Ishikawa (cell line): ENCODE measurements around the gene XRCC4.

ENCODE experiments used
- CEBPB ChIP-seq: IDR thresholded peaks from 2 replicates; pipeline ENCODE4 v1.6.1; 2012
- EGR1 ChIP-seq: IDR thresholded peaks from 2 replicates; pipeline ENCODE4 v1.6.1; 2012
- EP300 ChIP-seq: IDR thresholded peaks from 2 replicates; pipeline ENCODE4 v1.6.1; 2012; ENCODE audit warnings: borderline replicate concordance
- FOXM1 ChIP-seq: IDR thresholded peaks from 2 replicates; pipeline ENCODE4 v1.6.1; 2012; ENCODE audit warnings: low read depth, borderline replicate concordance
- MAX ChIP-seq: IDR thresholded peaks from 2 replicates; pipeline ENCODE4 v1.6.1; 2012
- NFIC ChIP-seq: IDR thresholded peaks from 2 replicates; pipeline ENCODE4 v1.6.1; 2012
- RAD21 ChIP-seq: IDR thresholded peaks from 2 replicates; pipeline ENCODE4 v1.6.1; 2012; ENCODE audit warnings: low read depth
- REST ChIP-seq: IDR thresholded peaks from 2 replicates; pipeline ENCODE4 v1.6.1; 2012; ENCODE audit warnings: low read depth, mild to moderate bottlenecking
- USF1 ChIP-seq: IDR thresholded peaks from 2 replicates; pipeline ENCODE4 v1.6.1; 2012

- no peak for TF ChIP-seq EP300
- TF ChIP-seq FOXM1 = no peak
- no peak for TF ChIP-seq EGR1
- no peak for TF ChIP-seq MAX
- TF ChIP-seq REST = no peak
- no peak for TF ChIP-seq RAD21
- TF ChIP-seq NFIC = no peak
- TF ChIP-seq CEBPB = no peak
- no peak for TF ChIP-seq USF1
Observed at GRCh38 chr5:83177803-83178202, 100.5 kb downstream of the XRCC4 start.
